Measurements from ENCODE around the gene RBM15B. TPM values are rescaled to one million over a fixed set of nuclear protein-coding genes. Genes with fewer than 3 reads are reported as not detected.

RBM15B gene
- polyA plus RNA-seq, 1 donor (not counting 4 experiments of a cell fraction or from before 2014, with no cell fraction given) = 10.2 TPM

DNA sequence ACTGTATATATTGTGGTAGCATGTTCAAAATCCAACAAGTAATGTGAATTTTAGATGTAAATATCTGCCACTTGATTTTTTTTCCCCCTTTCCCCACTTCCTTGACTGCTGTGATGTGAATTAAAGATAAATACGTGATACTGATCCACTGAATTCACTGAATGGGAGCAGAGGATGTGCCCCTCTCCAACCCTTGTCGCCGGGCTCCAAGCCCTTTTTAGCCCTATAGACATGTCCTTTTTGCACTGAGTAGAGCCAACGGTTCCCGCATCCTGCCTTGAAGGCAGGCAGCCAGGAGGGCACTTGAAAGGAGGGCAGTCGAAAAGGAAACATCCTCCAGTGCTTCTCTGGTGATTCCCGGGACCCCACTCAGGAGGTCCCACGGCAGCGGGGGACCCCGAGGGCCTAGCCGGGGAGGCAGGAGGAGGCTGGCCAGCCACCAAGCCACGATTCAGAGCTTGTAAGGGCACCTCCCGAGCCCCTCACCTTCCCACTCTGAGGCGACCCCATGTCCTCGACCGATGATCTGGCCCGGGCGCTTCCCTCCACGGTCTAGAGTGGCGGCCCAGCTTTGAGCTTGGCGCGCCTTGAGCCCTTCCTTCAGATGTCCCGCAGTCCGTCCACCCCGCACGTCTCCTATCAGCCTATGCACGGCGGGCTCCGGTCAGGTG is 6.9 kb upstream of the RBM15B start:
- Histone ChIP-seq H3K4me3 (ENCODE audit: control insufficient read depth in 2 of 3, extremely low read depth in 1 of 3, insufficient read depth in 2 of 3, low read depth in 1 of 3, low read length in 3 of 3) (peak overlapping the region; percentile 72 to 92 (median 92)), H3K4me2 (ENCODE audit: control insufficient read depth, extremely low read depth, insufficient read depth, low read depth, low read length) (peak overlapping the region; percentile 88), H4K20me1 (ENCODE audit: control insufficient read depth, extremely low read depth, insufficient read depth, low read length) (peaks cover 12% of the 10 kb centered on the region), H3K79me2 (ENCODE audit: control insufficient read depth, insufficient read depth, low read length) (peaks cover 37% of the 10 kb centered on the region), H2AFZ (ENCODE audit: control insufficient read depth, low read length) (peak overlapping the region; percentile 92), H3K36me3 (ENCODE audit: control insufficient read depth in 2 of 2, extremely low read depth in 1 of 2, insufficient read depth in 2 of 2, low read length in 2 of 2) (peaks cover 9 to 26% of the 10 kb centered on the region in 2 experiments), H3K4me1 (ENCODE audit: control insufficient read depth, extremely low read depth, insufficient read depth, low read length) (peaks cover 36% of the 10 kb centered on the region), H3K27me3 (ENCODE audit: control insufficient read depth, extremely low read depth, insufficient read depth, low read length) (no peaks in the 10 kb centered on the region), H3K27ac (ENCODE audit: control insufficient read depth, insufficient read depth, low read length) (peak overlapping the region; percentile 94), H3K9me3 (ENCODE audit: control insufficient read depth, low read depth, low read length) (no peaks in the 10 kb centered on the region), H3K9ac (ENCODE audit: control insufficient read depth, extremely low read depth, insufficient read depth, low read length) (peak overlapping the region; percentile 97), H3K9me1 (ENCODE audit: control insufficient read depth, extremely low read depth, insufficient read depth, low read length) (no peaks in the 10 kb centered on the region)
- no peak for TF ChIP-seq EZH2 (IDR thresholded peaks at IDR 0.05; ENCODE audit: low read length)
- TF ChIP-seq, protein P1, sequence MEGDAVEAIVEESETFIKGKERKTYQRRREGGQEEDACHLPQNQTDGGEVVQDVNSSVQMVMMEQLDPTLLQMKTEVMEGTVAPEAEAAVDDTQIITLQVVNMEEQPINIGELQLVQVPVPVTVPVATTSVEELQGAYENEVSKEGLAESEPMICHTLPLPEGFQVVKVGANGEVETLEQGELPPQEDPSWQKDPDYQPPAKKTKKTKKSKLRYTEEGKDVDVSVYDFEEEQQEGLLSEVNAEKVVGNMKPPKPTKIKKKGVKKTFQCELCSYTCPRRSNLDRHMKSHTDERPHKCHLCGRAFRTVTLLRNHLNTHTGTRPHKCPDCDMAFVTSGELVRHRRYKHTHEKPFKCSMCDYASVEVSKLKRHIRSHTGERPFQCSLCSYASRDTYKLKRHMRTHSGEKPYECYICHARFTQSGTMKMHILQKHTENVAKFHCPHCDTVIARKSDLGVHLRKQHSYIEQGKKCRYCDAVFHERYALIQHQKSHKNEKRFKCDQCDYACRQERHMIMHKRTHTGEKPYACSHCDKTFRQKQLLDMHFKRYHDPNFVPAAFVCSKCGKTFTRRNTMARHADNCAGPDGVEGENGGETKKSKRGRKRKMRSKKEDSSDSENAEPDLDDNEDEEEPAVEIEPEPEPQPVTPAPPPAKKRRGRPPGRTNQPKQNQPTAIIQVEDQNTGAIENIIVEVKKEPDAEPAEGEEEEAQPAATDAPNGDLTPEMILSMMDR (optimal IDR thresholded peaks at IDR 0.05 in 1 of 3, IDR thresholded peaks at IDR 0.05 in 1 of 3, conservative IDR thresholded peaks at IDR 0.05 in 1 of 3; ENCODE audit: extremely low read depth in 1 of 3, insufficient read depth in 2 of 3, low read length in 3 of 3) = no peak
- dilution Hi-C loops (cut with MboI; ENCODE audit: extremely low pct_ligation_motif_present, low sequenced_read_pairs) = loop anchor here (25.0 kb wide), 1 partner anchor 772 kb away; the partner anchor contains the start of genes CISH and MAPKAPK3
- FAIRE-seq (no peak), DNase-seq (ENCODE audit: low read depth, low spot score) (no peak)

DNA sequence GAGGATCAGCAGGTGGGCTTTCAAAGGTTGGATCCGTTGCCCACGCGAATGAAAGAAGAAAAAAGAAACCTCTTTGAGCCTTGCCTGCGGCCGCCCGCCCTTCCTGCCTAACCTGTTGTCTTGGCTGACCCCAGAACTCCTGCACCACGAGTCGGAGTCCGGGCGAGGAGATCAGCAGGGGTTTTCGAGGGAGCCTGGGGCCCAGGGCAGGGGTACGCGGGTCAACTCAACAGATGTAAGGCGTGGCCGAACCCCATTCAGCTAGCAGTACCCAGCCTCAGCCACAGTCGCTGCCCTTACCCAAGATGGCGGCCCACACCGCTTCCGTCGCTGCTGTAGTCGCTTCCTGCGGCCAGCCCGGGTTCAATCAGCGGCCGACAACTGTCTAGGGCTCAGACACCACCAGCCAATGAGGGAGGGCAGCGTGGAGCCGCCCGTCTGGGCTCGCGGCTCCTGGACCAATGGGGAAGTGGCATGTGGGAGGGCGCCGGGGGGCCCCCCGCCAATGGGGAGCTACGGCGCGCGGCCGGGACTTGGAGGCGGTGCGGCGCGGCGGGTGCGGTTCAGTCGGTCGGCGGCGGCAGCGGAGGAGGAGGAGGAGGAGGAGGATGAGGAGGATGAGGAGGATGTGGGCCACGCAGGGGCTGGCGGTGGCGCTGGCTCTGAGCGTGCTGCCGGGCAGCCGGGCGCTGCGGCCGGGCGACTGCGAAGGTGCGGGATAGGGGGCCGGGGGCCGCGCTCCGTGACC is 6.2 kb upstream of the RBM15B start, which contains the start of gene MANF:
Gene MANF, plus strand, starts transcription at position 566 of the 748 bp plus-strand sequence. Its CDS starts 52 bp downstream, at position 618.
- dilution Hi-C loops (cut with MboI; ENCODE audit: extremely low pct_ligation_motif_present, low sequenced_read_pairs) = loop anchor here (25.0 kb wide), 1 partner anchor 773 kb away; the partner anchor contains the start of genes CISH and MAPKAPK3
- H2AFZ ChIP-seq (ENCODE audit: control insufficient read depth, low read length) = peak within 1 kb of the TSS; percentile 92
- no peaks in the 10 kb centered on the region for H3K9me1 ChIP-seq (ENCODE audit: control insufficient read depth, extremely low read depth, insufficient read depth, low read length)
- DNase-seq (ENCODE audit: low read depth, low spot score) = peak; percentile 85
- peaks cover 13% of the 10 kb centered on the region for H4K20me1 ChIP-seq (ENCODE audit: control insufficient read depth, extremely low read depth, insufficient read depth, low read length)
- peak within 1 kb of the TSS; percentile 88 for H3K4me2 ChIP-seq (ENCODE audit: control insufficient read depth, extremely low read depth, insufficient read depth, low read depth, low read length)
- peak; percentile 70 for FAIRE-seq
- H3K27me3 ChIP-seq (ENCODE audit: control insufficient read depth, extremely low read depth, insufficient read depth, low read length) = no peaks in the 10 kb centered on the region
- peaks cover 38% of the 10 kb centered on the region for H3K4me1 ChIP-seq (ENCODE audit: control insufficient read depth, extremely low read depth, insufficient read depth, low read length)
- peak within 1 kb of the TSS; percentile 94 for H3K27ac ChIP-seq (ENCODE audit: control insufficient read depth, insufficient read depth, low read length)
- no peaks in the 10 kb centered on the region for H3K9me3 ChIP-seq (ENCODE audit: control insufficient read depth, low read depth, low read length)
- peak within 1 kb of the TSS; percentile 97 for H3K9ac ChIP-seq (ENCODE audit: control insufficient read depth, extremely low read depth, insufficient read depth, low read length)
- TF ChIP-seq, protein P1 (optimal IDR thresholded peaks at IDR 0.05 in 1 of 3, IDR thresholded peaks at IDR 0.05 in 1 of 3, conservative IDR thresholded peaks at IDR 0.05 in 1 of 3; ENCODE audit: extremely low read depth in 1 of 3, insufficient read depth in 2 of 3, low read length in 3 of 3) = no peak
- no peak for TF ChIP-seq EZH2 (IDR thresholded peaks at IDR 0.05; ENCODE audit: low read length)
- peaks cover 41% of the 10 kb centered on the region for H3K79me2 ChIP-seq (ENCODE audit: control insufficient read depth, insufficient read depth, low read length)
- peaks cover 12 to 31% of the 10 kb centered on the region in 2 experiments for H3K36me3 ChIP-seq (ENCODE audit: control insufficient read depth in 2 of 2, extremely low read depth in 1 of 2, insufficient read depth in 2 of 2, low read length in 2 of 2)
- H3K4me3 ChIP-seq (ENCODE audit: control insufficient read depth in 2 of 3, extremely low read depth in 1 of 3, insufficient read depth in 2 of 3, low read depth in 1 of 3, low read length in 3 of 3) = peak within 1 kb of the TSS; percentile 72 to 92 (median 92)

Measured in keratinocyte (primary cell).